ENCODE data around the gene ZBTB11. TPM values are rescaled to one million over a fixed set of nuclear protein-coding genes. Genes with fewer than 3 reads are reported as not detected.

The ZBTB11 gene
- total and polyA plus RNA-seq, 2 of the 13 experiments (the other 11 are each of a cell fraction or from before 2014, with no cell fraction given) = 5.9 to 18.1 TPM

GRCh38 chr3:101724329-101725193 is 47.6 kb upstream of the ZBTB11 start, which contains the start of gene CEP97 (continued):
- TF ChIP-seq NFKB2 (CRISPR knock-in tag; IDR thresholded peaks at IDR 0.05; ENCODE audit: borderline replicate concordance) (no peak), POGZ (CRISPR knock-in tag; IDR thresholded peaks at IDR 0.05) (peak; percentile 25; the same call in 1 of the 2 replicates), RNF2 (conservative IDR thresholded peaks at IDR 0.05; ENCODE audit: low read depth) (no peak), TFE3 (CRISPR knock-in tag; IDR thresholded peaks at IDR 0.05) (no peak), CEBPB (IDR thresholded peaks at IDR 0.05; ENCODE audit: borderline replicate concordance, low read depth, low read length) (no peak; the same call in 1 of the 2 replicates), MAFG (CRISPR knock-in tag; IDR thresholded peaks at IDR 0.05) (no peak), SAFB2 (CRISPR knock-in tag; IDR thresholded peaks at IDR 0.05; ENCODE audit: borderline replicate concordance, low read depth) (no peak), NFAT5 (CRISPR knock-in tag; IDR thresholded peaks at IDR 0.05) (no peak), MEIS1 (CRISPR knock-in tag; IDR thresholded peaks at IDR 0.05; ENCODE audit: borderline replicate concordance) (no peak), ZNF510 (CRISPR knock-in tag; IDR thresholded peaks at IDR 0.05; ENCODE audit: low read depth) (no peak), NCOA2 (CRISPR knock-in tag; IDR thresholded peaks at IDR 0.05) (no peak), ZNF562 (CRISPR knock-in tag; IDR thresholded peaks at IDR 0.05; ENCODE audit: borderline replicate concordance) (no peak), MYNN (CRISPR knock-in tag; IDR thresholded peaks at IDR 0.05; ENCODE audit: low read depth) (0 out of 2 replicates have a peak, but pooled peaks have one; percentile 43), SALL1 (CRISPR knock-in tag; IDR thresholded peaks at IDR 0.05) (peak; percentile 31), EP300 (IDR thresholded peaks at IDR 0.05; ENCODE audit: low read depth in 2 of 2, low read length in 2 of 2) (no peak), EP300 (CRISPR knock-in tag; IDR thresholded peaks at IDR 0.05; ENCODE audit: borderline replicate concordance) (no peak), THYN1 (CRISPR knock-in tag; IDR thresholded peaks at IDR 0.05; ENCODE audit: borderline replicate concordance, low read depth) (no peak), ZNF234 (CRISPR knock-in tag; conservative IDR thresholded peaks at IDR 0.05) (no peak), HHEX (CRISPR knock-in tag; IDR thresholded peaks at IDR 0.05) (no peak), RFX5 (IDR thresholded peaks at IDR 0.05; ENCODE audit: low read depth, low read length) (no peak), THAP7 (CRISPR knock-in tag; IDR thresholded peaks at IDR 0.05) (no peak)

All from HepG2 (cell line).